PFSK-1 (cell line): ENCODE measurements around the gene POLE.

Experiments
- FOXP2 ChIP-seq: optimal IDR thresholded peaks from 2 replicates; pipeline ENCODE3; 2011; ENCODE audit warnings: borderline replicate concordance, control low read depth, inconsistent platforms; ENCODE audit not compliant: insufficient read depth; ENCODE audit errors: extremely low read length, extremely low read depth
- POLR2AphosphoS5 ChIP-seq: IDR thresholded peaks from 2 replicates; pipeline ENCODE4 v1.6.1; 2012; ENCODE audit warnings: low read depth, mild to moderate bottlenecking, control low read depth, low read length, moderate library complexity

GRCh38 chr12:132580701-132581292, 106.3 kb downstream of the POLE start:
- TF ChIP-seq POLR2AphosphoS5 = no peak
- TF ChIP-seq FOXP2 = no peak
